PFSK-1 (cell line): Measurements from ENCODE around the gene SLC17A5.

Experiments used
- FOXP2 ChIP-seq: optimal IDR thresholded peaks from 2 replicates; pipeline ENCODE3; 2011; ENCODE audit warnings: borderline replicate concordance, control low read depth, inconsistent platforms; ENCODE audit not compliant: insufficient read depth; ENCODE audit errors: extremely low read length, extremely low read depth
- POLR2AphosphoS5 ChIP-seq: IDR thresholded peaks from 2 replicates; pipeline ENCODE4 v1.6.1; 2012; ENCODE audit warnings: low read depth, mild to moderate bottlenecking, control low read depth, low read length, moderate library complexity
- TAF1 ChIP-seq: IDR thresholded peaks from 2 replicates; pipeline ENCODE4 v1.6.1; 2012; ENCODE audit warnings: low read length, control low read depth, borderline replicate concordance; ENCODE audit not compliant: insufficient read depth
- TF ChIP-seq, protein P1 (sequence below), 2 experiments: IDR thresholded peaks; 2 replicates each; pipeline versions ENCODE4 v1.6.1 to v1.8.0; 2011 to 2012; ENCODE audit warnings: low read depth in 2 of 2, low read length in 2 of 2, control low read depth in 1 of 2, inconsistent platforms in 1 of 2, mild to moderate bottlenecking in 1 of 2, moderate library complexity in 1 of 2; ENCODE audit not compliant: insufficient read depth in 1 of 2

GRCh38 chr6:73648166-73648565 lies 5.6 kb downstream of the SLC17A5 start:
- TF ChIP-seq TAF1, result no peak
- TF ChIP-seq POLR2AphosphoS5, result no peak
- TF ChIP-seq FOXP2, result no peak
- TF ChIP-seq, protein P1, sequence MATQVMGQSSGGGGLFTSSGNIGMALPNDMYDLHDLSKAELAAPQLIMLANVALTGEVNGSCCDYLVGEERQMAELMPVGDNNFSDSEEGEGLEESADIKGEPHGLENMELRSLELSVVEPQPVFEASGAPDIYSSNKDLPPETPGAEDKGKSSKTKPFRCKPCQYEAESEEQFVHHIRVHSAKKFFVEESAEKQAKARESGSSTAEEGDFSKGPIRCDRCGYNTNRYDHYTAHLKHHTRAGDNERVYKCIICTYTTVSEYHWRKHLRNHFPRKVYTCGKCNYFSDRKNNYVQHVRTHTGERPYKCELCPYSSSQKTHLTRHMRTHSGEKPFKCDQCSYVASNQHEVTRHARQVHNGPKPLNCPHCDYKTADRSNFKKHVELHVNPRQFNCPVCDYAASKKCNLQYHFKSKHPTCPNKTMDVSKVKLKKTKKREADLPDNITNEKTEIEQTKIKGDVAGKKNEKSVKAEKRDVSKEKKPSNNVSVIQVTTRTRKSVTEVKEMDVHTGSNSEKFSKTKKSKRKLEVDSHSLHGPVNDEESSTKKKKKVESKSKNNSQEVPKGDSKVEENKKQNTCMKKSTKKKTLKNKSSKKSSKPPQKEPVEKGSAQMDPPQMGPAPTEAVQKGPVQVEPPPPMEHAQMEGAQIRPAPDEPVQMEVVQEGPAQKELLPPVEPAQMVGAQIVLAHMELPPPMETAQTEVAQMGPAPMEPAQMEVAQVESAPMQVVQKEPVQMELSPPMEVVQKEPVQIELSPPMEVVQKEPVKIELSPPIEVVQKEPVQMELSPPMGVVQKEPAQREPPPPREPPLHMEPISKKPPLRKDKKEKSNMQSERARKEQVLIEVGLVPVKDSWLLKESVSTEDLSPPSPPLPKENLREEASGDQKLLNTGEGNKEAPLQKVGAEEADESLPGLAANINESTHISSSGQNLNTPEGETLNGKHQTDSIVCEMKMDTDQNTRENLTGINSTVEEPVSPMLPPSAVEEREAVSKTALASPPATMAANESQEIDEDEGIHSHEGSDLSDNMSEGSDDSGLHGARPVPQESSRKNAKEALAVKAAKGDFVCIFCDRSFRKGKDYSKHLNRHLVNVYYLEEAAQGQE (IDR thresholded peaks at IDR 0.05; ENCODE audit: insufficient read depth in 1 of 2, low read depth in 2 of 2, low read length in 2 of 2), result no peak
